ENCODE measurements around the gene CHCHD1. TPM values are rescaled to one million over a fixed set of nuclear protein-coding genes. Genes with fewer than 3 reads are reported as not detected.

CHCHD1 gene
- total RNA-seq, 1 experiment from 2014 or later: 36.6 TPM

DNA sequence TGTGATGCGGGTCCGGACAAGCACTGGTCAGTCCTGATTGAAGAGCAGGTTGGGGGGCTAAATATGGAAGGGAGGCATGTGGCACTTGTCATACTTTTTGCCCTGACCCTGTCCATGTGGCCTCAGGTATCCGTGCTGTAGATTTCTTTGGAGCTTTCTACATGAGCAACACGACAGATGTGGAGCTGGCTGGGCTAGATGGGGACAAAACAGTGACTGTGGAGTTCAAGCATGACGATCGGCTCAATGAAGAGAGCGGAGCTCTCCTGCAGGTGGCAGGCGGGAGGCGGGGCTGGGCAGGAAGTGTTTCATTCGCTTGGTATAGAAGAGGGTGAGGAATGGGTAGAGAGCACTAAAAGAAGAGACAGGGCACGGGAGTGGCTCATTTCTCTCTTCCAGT lies 13.0 kb upstream of the CHCHD1 start:
- H3K27me3 ChIP-seq (ENCODE audit: insufficient read depth, low read length): no peaks in the 10 kb centered on the region
- no peaks in the 10 kb centered on the region for H3K9me2 ChIP-seq (ENCODE audit: insufficient read depth)
- H3K79me2 ChIP-seq (ENCODE audit: insufficient read depth, low read length): peaks cover 8% of the 10 kb centered on the region
- no peak overlapping the region for H2AFZ ChIP-seq (ENCODE audit: low read depth, low read length, poor library complexity, severe bottlenecking)
- no peak for DNase-seq (ENCODE audit: low read depth, low spot score)
- no peak overlapping the region for H3K4me3 ChIP-seq (replicated peaks in 1 of 2; ENCODE audit: low read depth in 1 of 2, low read length in 2 of 2)
- H3K4me2 ChIP-seq (ENCODE audit: low read length): no peak overlapping the region
- BruUV-seq (replicated peaks): no TSS peak
- RAD21 ChIA-PET (ENCODE audit: low non-redundant PET in 1 of 2, low total read pairs in 2 of 2, uncharacterized antibody in 2 of 2, unreplicated experiment in 2 of 2): no interaction called here
- ATAC-seq: no peak
- intact Hi-C loops (cut with micrococcal nuclease): no loop called here
- H4K20me1 ChIP-seq (ENCODE audit: insufficient read depth): no peaks in the 10 kb centered on the region
- no peak overlapping the region for H3K9ac ChIP-seq (ENCODE audit: low read length)
- H3K4me1 ChIP-seq (ENCODE audit: control insufficient read depth in 1 of 2, insufficient read depth in 2 of 2, low read length in 2 of 2): peaks cover 5 to 16% of the 10 kb centered on the region in 2 experiments
- no peaks in the 10 kb centered on the region for H3K9me3 ChIP-seq (ENCODE audit: control insufficient read depth in 1 of 2, insufficient read depth in 1 of 2, low read depth in 1 of 2, low read length in 2 of 2)
- H3K27ac ChIP-seq (ENCODE audit: low read depth, low read length): no peak overlapping the region
- no peak for TF ChIP-seq YY1 (IDR thresholded peaks at IDR 0.05; ENCODE audit: extremely low read depth, insufficient replicate concordance, low read depth, low read length)
- TF ChIP-seq ZNF274 (IDR thresholded peaks at IDR 0.05; ENCODE audit: low read depth, low read length): no peak
- TF ChIP-seq CEBPB (IDR thresholded peaks at IDR 0.05; ENCODE audit: low read depth): no peak
- TF ChIP-seq, protein P1, sequence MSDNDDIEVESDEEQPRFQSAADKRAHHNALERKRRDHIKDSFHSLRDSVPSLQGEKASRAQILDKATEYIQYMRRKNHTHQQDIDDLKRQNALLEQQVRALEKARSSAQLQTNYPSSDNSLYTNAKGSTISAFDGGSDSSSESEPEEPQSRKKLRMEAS (IDR thresholded peaks at IDR 0.05): no peak
- TF ChIP-seq EZH2phosphoT487 (IDR thresholded peaks at IDR 0.05; ENCODE audit: borderline replicate concordance): no peak
- TF ChIP-seq POLR2A (IDR thresholded peaks at IDR 0.05; ENCODE audit: borderline replicate concordance, extremely low read depth, insufficient read depth, insufficient read length): no peak
- TF ChIP-seq TCF7L2 (IDR thresholded peaks at IDR 0.05; ENCODE audit: borderline replicate concordance, extremely low read depth, insufficient read depth, insufficient read length): no peak
- TF ChIP-seq, protein P2, sequence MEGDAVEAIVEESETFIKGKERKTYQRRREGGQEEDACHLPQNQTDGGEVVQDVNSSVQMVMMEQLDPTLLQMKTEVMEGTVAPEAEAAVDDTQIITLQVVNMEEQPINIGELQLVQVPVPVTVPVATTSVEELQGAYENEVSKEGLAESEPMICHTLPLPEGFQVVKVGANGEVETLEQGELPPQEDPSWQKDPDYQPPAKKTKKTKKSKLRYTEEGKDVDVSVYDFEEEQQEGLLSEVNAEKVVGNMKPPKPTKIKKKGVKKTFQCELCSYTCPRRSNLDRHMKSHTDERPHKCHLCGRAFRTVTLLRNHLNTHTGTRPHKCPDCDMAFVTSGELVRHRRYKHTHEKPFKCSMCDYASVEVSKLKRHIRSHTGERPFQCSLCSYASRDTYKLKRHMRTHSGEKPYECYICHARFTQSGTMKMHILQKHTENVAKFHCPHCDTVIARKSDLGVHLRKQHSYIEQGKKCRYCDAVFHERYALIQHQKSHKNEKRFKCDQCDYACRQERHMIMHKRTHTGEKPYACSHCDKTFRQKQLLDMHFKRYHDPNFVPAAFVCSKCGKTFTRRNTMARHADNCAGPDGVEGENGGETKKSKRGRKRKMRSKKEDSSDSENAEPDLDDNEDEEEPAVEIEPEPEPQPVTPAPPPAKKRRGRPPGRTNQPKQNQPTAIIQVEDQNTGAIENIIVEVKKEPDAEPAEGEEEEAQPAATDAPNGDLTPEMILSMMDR (IDR thresholded peaks at IDR 0.05 in 2 of 3, conservative IDR thresholded peaks at IDR 0.05 in 1 of 3; ENCODE audit: borderline replicate concordance in 1 of 3, insufficient read depth in 1 of 3, low read depth in 2 of 3, low read length in 2 of 3): no peak
- no peak for TF ChIP-seq EGR1 (IDR thresholded peaks at IDR 0.05; ENCODE audit: low read depth)
- no peak for TF ChIP-seq SP1 (IDR thresholded peaks at IDR 0.05; ENCODE audit: low read depth)
- POLR2A ChIA-PET: no interaction called here
- CTCF ChIA-PET: no interaction called here
- peaks cover 35 to 54% of the 10 kb centered on the region in 2 experiments for H3K36me3 ChIP-seq (ENCODE audit: control insufficient read depth in 1 of 2, insufficient read depth in 2 of 2, low read length in 2 of 2)
